OCI-LY1 (cell line): Measurements from ENCODE around the gene HOXC4.
"Not testable (repeated sequence)": the region's sequence is repeated elsewhere in the genome, so short reads cannot be mapped to it uniquely, and the experiment has no call there.

ENCODE experiments used
- H2AFZ ChIP-seq: fragments of 200-600 bp; sonication (generic), shearing (Covaris generic); 2 replicates; pipeline ENCODE4 v1.6.0; 2014; ENCODE audit warnings: antibody characterized with exemption, mild to moderate bottlenecking, low read length
- H3F3A ChIP-seq: fragments of 200-600 bp; sonication (generic), shearing (Covaris generic); 2 replicates; pipeline ENCODE4 v1.6.0; 2014; ENCODE audit warnings: mild to moderate bottlenecking, antibody characterized with exemption, low read length, moderate library complexity; ENCODE audit not compliant: insufficient read depth
- H3K27ac ChIP-seq: fragments of 200-600 bp; sonication (generic); 2 replicates; pipeline ENCODE4 v1.5.1; 2014; ENCODE audit warnings: low read length, mixed run types, mild to moderate bottlenecking, low read depth; ENCODE audit not compliant: poor library complexity, severe bottlenecking
- H3K27me3 ChIP-seq: fragments of 200-600 bp; sonication (generic); 2 replicates; pipeline ENCODE4 v1.6.0; 2014; ENCODE audit warnings: antibody characterized with exemption, mild to moderate bottlenecking, low read length, moderate library complexity; ENCODE audit not compliant: insufficient read depth
- H3K36me3 ChIP-seq: fragments of 200-600 bp; sonication (generic); 2 replicates; pipeline ENCODE4 v1.6.1; 2014; ENCODE audit warnings: mild to moderate bottlenecking, antibody characterized with exemption, low read length, moderate library complexity, mixed read lengths; ENCODE audit not compliant: insufficient read depth
- H3K4me1 ChIP-seq: fragments of 200-600 bp; sonication (generic); 2 replicates; pipeline ENCODE4 v1.5.1; 2014; ENCODE audit warnings: mild to moderate bottlenecking, low read length, moderate library complexity; ENCODE audit not compliant: insufficient read depth, severe bottlenecking
- H3K4me2 ChIP-seq: fragments of 200-600 bp; sonication (generic), shearing (Covaris generic); 2 replicates; pipeline ENCODE4 v1.6.1; 2014; ENCODE audit warnings: low read length
- H3K4me3 ChIP-seq: fragments of 200-600 bp; sonication (generic); 2 replicates; pipeline ENCODE4 v1.5.1; 2014; ENCODE audit warnings: low read length, low read depth, mild to moderate bottlenecking, mixed read lengths; ENCODE audit not compliant: poor library complexity, severe bottlenecking
- H3K79me2 ChIP-seq: fragments of 200-600 bp; shearing (Covaris generic); 2 replicates; pipeline ENCODE4 v1.6.1; 2016; ENCODE audit warnings: mixed run types, low read length, mixed read lengths; ENCODE audit not compliant: insufficient read depth
- H3K9ac ChIP-seq: fragments of 200-600 bp; sonication (generic), shearing (Covaris generic); 2 replicates; pipeline ENCODE4 v1.6.1; 2014; ENCODE audit warnings: mild to moderate bottlenecking, low read length, mixed read lengths
- H3K9me2 ChIP-seq: fragments of 200-600 bp; sonication (generic), shearing (Covaris generic); 2 replicates; pipeline ENCODE4 v1.6.1; 2014; ENCODE audit warnings: low read depth, mild to moderate bottlenecking, low read length, mixed read lengths
- H3K9me3 ChIP-seq: fragments of 200-600 bp; shearing (Covaris generic); 2 replicates; pipeline ENCODE4 v1.6.1; 2014; ENCODE audit warnings: low read length, mixed read lengths
- H4K20me1 ChIP-seq: fragments of 200-600 bp; sonication (generic), shearing (Covaris generic); 2 replicates; pipeline ENCODE4 v1.6.0; 2016; ENCODE audit warnings: mild to moderate bottlenecking, low read length; ENCODE audit not compliant: insufficient read depth
- CTCF ChIP-seq: fragments of 200-600 bp; sonication (generic), shearing (Covaris generic); IDR thresholded peaks from 2 replicates; pipeline ENCODE4 v1.5.1; 2017; ENCODE audit warnings: mild to moderate bottlenecking, antibody characterized with exemption, low read length, moderate library complexity, mixed read lengths
- EZH2 ChIP-seq: fragments of 200-600 bp; sonication (generic), shearing (Covaris generic); IDR thresholded peaks from 2 replicates; pipeline ENCODE4 v1.8.0; 2017; ENCODE audit warnings: borderline replicate concordance, mixed run types, mild to moderate bottlenecking, antibody characterized with exemption, low read length, moderate library complexity, mixed read lengths

Gene HOXC4

GRCh38 chr12:54074308-54074707, 20.7 kb downstream of the HOXC4 start:
- Histone ChIP-seq H3K36me3 (no peaks in the 10 kb centered on the region), H3K9me3 (no peaks in the 10 kb centered on the region), H3K27me3 (no peaks in the 10 kb centered on the region; the same call in 1 of the 2 replicates), H2AFZ (no peak overlapping the region), H3K9ac (no peak overlapping the region), H3K27ac (no peak overlapping the region), H3K4me3 (no peak overlapping the region), H3F3A (no peaks in the 10 kb centered on the region), H4K20me1 (no peaks in the 10 kb centered on the region), H3K79me2 (no peaks in the 10 kb centered on the region), H3K4me2 (no peak overlapping the region), H3K4me1 (no peaks in the 10 kb centered on the region), H3K9me2 (no peaks in the 10 kb centered on the region)
- no peak for TF ChIP-seq CTCF
- no peak for TF ChIP-seq EZH2

- H3K4me1 ChIP-seq, result no peaks in the 10 kb centered on the region
- H3K9ac ChIP-seq, result no peak overlapping the region
- no peak overlapping the region for H2AFZ ChIP-seq
- H3K27ac ChIP-seq, result no peak overlapping the region
- H3K9me3 ChIP-seq, result no peaks in the 10 kb centered on the region
- no peak overlapping the region for H3K4me2 ChIP-seq
- no peaks in the 10 kb centered on the region for H3K36me3 ChIP-seq
- no peaks in the 10 kb centered on the region for H4K20me1 ChIP-seq
- no peaks in the 10 kb centered on the region for H3K79me2 ChIP-seq
- H3K27me3 ChIP-seq, result no peaks in the 10 kb centered on the region; the same call in 1 of the 2 replicates
- no peak overlapping the region for H3K4me3 ChIP-seq
- H3K9me2 ChIP-seq, result no peaks in the 10 kb centered on the region
- TF ChIP-seq CTCF (no peak), EZH2 (no peak)
- H3F3A ChIP-seq, result no peaks in the 10 kb centered on the region
These were observed 21.8 kb downstream of the HOXC4 start for GRCh38 chr12:54075409-54075808.

GRCh38 chr12:54075974-54076373, 22.3 kb downstream of the HOXC4 start:
- Histone ChIP-seq H3K4me3 (no peak overlapping the region), H3K27ac (no peak overlapping the region), H3K9me3 (no peaks in the 10 kb centered on the region), H3K4me2 (no peak overlapping the region), H2AFZ (no peak overlapping the region), H3K27me3 (no peaks in the 10 kb centered on the region; the same call in 1 of the 2 replicates), H3K36me3 (no peaks in the 10 kb centered on the region), H3K9me2 (no peaks in the 10 kb centered on the region), H3K9ac (no peak overlapping the region), H3F3A (no peaks in the 10 kb centered on the region), H4K20me1 (no peaks in the 10 kb centered on the region), H3K4me1 (no peaks in the 10 kb centered on the region), H3K79me2 (no peaks in the 10 kb centered on the region)
- no peak for TF ChIP-seq CTCF
- TF ChIP-seq EZH2, result no peak

- H3K79me2 ChIP-seq, H3K36me3 ChIP-seq, H3F3A ChIP-seq, H3K27me3 ChIP-seq, H4K20me1 ChIP-seq, H3K4me1 ChIP-seq, H2AFZ ChIP-seq, H3K4me2 ChIP-seq, H3K9ac ChIP-seq, H3K9me3 ChIP-seq, H3K9me2 ChIP-seq, H3K27ac ChIP-seq, H3K4me3 ChIP-seq: not testable (repeated sequence)
These were observed 24.2 kb downstream of the HOXC4 start for GRCh38 chr12:54077843-54078242.

- H4K20me1 ChIP-seq, H3K9ac ChIP-seq, H3K9me2 ChIP-seq, H3K36me3 ChIP-seq, H3K4me2 ChIP-seq, H3K27ac ChIP-seq, H3K27me3 ChIP-seq, H3K9me3 ChIP-seq, H2AFZ ChIP-seq, H3K4me1 ChIP-seq, H3F3A ChIP-seq, H3K79me2 ChIP-seq, H3K4me3 ChIP-seq: not testable (repeated sequence)
These were observed 25.5 kb downstream of the HOXC4 start for GRCh38 chr12:54079115-54079514.
